NCI-H146 treated with DMSO at 0.1 percent for 48 hours (cell line): ENCODE results near the gene KANSL3.
"Not testable (repeated sequence)": the region's sequence is repeated elsewhere in the genome, so short reads cannot be mapped to it uniquely, and the experiment has no call there.

Experiments
- DNase-seq: peaks from one replicate; lab custom pipeline; 2025; ENCODE audit not compliant: unreplicated experiment; lab: John Stamatoyannopoulos, UW

Gene KANSL3

DNA sequence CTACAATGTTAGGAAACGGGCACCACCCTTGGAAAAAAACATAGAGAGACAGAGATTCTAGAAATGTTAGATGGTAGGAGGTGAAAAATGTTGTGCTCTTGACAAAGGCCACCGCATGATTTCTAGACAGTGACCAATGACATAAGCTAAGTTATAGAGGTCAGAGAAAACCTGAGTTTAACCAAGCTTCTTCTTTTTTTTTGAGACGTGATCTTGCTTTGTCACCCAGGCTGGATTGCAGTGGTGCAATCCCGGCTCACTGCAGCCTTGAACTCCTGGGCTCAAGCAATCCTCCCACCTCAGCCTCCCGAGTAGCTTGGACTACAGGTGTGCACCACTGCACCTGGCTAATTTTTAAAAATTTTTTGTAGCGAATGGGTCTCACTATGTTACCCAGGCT, 17.4 kb upstream of the KANSL3 start:
- DNase-seq: no peak

DNA sequence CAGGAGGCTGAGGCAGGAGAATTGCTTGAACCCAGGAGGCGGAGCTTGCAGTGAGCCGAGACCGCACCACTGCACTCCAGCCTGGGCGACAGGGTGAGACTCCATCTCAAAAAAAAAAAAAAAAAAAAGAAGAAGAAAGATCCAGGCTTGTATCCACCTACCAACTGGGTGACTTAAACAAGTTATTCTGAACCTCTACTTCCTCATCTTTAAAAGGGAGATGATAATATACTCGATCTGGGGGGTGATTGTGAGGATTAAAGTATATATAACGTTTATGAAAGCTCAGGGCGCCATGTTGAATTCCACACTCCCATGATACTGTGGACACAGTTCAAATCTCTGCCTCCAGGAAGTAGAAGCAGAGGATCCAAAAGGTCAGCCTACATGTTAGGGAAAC, 16.7 kb upstream of the KANSL3 start:
- DNase-seq: not testable (repeated sequence)

DNA sequence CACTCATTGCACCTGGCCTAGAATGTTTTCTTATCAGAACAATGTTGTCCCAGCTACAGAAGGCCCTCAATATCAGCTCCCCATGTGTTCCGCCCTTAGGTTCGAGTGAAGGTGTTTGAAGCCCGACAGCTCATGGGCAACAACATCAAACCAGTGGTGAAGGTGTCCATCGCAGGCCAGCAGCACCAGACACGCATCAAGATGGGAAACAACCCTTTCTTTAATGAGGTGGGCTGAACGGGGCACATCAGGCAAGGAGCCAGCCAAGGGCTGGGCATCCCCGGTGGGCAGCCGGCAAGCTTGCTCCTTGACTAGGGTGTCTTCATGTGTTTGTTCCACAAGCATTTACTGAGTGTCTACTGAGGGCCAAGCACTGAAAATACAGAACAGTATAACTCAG, 13.7 kb upstream of the KANSL3 start:
- no peak for DNase-seq

DNA sequence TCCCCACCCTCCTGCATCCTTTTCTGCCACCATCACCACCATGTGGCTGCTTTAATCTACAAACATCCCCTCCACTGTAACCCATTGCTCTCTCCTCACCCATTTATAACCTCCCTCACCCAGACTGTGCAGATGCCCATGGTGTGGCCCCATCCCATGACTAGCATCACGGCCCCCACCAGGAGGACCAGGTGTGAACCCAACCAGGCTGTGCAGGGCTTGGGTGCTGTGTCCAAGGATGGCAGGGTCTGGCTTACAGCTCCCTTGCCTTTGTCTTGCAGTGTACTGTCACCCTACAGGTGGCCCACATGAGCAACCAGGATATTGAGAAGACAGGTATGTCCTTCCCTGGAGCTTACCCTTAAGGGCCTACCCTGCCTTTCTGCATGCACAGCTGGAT, 11.2 kb upstream of the KANSL3 start:
- no peak for DNase-seq

DNA sequence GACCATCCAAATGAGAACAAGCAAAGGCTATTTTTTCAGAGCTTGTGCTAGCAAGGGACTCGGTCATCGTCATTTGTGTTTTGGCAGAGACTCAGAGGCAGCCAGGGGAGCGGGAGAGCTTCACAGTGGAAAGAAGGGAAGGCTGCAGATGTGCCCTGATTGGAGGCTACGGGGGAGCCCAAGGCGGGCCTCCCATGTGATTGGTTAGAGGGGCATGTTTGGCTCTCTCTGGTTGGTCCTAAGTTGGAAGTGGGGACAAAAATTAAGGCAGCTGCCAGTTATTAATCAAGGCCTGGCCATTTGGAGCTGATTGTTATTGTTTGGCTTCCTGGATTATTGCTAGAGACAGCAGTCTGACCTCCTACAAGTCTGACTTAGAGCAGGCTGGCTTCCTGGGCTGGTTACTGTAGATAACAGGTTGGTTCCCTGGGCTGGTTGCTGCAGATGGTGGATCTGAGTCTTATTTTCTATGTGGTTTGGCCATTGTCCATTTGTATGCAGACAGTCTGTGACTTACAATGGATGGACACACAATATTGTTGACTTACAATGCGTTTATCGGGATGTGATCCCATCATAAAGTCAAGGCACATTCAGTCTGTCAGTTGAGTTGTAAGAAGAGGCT, 10.3 kb upstream of the KANSL3 start:
- no peak for DNase-seq

DNA sequence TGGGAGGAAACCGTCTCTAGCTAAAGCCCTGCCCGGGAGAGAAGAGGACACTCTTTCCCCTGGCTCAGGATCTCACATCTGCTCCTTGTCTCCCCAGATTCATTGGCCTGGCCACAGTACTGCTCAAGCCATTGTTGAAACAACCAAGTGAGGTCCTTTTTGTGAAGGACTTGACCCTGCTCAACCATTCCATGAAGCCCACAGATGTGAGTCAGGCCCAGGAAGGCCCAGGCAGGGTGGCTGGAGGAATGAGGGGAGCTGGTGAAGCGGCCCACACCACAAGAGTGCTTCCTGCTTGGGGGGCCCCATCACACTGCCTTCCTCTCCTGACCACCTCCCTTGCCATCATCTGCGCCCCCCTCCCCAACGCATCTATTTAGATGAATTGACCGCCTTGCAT, 9.6 kb upstream of the KANSL3 start:
- no peak for DNase-seq

DNA sequence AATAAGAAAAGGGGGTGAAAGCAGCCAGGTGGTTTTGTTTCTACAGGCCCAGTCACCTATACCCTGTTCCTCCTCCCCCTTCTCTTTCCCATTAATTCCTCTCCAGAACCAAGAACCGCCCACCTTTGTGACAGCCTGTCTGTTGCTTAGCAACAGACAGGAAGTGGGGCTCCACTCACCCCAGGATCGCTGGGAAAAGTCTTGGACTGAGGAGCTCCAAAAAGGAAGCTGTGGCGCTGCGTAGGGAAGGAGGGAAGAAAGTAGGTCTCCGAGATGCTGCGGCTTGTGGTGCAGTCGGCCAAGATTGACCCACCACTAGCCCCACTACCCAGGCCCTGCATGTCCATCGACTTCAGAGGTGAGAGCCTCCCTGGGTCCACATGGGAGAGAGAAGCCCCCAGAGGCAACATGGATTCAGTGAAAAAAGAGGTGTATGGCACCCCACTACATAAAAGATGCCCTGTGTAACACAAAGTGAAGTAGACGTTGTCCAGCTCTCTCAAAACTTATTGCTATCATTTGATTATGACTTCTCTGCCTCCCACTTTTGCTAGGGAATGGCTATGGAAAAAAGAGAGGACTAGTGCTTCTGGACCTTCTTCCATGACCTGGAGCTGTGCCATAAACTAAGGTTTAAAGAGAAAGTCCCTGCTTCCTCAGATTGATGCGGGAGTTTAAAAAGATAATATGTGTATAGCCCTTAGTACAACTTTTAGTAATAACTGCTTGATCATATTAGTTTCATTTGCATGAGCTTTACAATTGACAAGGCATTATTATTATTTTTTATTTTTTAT, 4.7 kb upstream of the KANSL3 start, which contains the start of gene FER1L5:
Gene FER1L5 (plus strand): TSS at position 201 of the 797 bp plus-strand sequence. CDS start 73 bp downstream, at position 274.
- no peak for DNase-seq

DNA sequence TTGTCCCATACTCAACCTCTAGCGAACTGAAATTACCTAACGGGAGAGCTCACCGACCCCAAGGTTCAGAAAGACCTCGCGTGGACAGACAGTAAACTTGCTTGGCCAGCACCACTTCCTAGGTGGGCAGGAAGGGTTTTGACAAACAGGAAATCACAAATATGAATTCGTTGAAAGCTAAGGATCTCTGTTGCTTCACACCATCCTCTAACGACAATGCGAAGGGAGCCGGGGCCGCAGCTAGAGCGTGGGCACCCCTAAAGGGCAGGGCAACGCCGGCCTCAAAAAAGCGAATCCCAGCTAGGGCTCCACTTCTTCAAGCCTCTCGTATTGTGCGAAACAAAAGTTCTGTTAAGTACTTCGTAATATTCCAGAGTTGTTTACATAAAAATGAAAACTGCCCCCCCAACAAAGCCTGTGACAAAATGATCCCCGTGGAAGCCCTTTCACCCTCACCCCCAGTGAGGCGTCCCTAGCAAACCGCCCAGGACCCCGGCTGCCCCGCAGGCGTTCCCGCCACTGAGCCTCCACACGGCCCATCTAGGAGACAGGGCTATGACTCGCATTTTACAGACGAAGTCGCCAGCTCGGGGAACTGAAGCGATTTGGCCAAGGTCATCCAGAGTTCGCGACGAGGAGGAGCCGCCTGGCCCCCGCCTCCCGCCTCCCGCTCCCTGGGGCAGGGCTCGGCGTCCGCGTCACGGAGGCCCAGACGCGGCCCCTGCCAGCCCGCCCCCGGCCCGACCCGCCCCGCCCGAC, 548 bp downstream of the KANSL3 start:
- peak; percentile 9 for DNase-seq

DNA sequence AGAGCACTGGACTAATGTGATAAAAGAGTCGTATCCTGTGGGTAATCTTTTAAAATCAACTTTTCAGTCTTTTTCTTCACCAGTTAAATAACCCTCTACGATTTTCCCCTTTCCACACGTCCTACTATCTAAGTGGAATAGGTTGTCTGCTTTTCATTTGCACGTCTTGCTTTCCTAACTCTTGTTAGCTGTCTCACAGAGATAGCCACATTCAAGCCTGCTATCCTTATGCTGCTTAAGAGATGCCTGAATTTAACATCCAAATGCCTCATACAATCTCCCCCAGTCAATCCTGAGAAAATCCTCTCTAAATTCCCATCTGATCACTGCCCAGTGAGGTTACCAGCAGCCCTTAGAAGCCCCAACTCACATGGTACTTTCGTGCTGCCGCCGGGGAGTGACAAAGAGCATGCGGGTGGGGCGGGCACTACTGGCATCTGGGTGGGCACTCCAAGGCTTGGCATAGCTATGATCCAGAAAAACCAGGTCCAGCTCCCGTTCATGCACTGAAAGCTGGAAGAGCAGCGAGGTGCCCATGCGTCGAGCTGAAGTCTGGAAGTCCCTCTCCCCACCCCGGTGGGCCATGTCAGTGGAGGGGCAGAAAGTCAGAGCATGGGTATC, 1.5 kb downstream of the KANSL3 start:
- DNase-seq: no peak

DNA sequence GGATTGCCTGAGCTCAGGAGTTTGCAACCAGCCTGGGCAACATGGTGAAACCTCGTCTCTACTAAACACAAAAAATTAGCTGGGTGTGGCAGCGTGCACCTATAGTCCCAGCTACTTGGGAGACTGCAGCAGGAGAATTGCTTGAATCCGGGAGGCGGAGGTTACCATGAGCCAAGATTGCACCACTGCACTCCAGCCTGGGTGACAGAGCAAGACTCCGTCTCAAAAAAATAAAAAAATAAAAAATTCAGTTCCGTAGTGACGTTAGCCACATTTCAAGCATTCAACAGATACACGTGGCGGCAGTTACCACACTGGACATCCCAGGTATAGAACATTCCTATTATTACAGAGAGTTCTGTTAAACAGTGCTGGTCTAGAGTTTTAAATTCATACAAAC, 4.5 kb downstream of the KANSL3 start:
- DNase-seq: no peak

DNA sequence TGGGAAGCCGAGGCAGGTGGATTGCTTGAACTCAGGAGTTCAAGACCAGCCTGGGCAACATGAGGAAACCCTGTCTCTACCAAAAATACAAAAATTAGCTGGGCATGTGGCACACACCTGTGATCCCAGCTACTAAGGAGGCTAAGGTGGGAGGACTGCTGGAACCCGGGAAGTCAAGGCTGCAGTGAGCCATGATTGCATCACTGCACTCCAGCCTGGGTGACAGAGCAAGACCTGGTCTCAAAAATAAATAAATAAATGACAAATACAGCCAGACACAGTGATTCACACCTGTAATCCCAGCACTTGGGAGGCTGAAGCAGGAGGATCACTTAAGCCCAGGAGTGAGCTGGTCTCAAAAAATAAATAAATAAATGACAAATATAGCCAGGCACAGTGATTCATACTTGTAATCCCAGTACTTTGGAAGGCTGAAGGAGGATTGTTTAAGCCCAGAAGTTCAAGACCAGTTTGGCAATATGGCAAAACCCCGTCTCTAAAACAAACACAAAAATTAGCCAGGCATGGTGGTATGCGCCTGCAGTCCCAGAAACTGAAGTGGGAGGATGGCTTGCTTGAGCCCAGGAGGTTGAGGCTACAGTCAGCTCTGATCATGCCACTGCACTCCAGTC, 6.2 kb downstream of the KANSL3 start:
- no peak for DNase-seq

DNA sequence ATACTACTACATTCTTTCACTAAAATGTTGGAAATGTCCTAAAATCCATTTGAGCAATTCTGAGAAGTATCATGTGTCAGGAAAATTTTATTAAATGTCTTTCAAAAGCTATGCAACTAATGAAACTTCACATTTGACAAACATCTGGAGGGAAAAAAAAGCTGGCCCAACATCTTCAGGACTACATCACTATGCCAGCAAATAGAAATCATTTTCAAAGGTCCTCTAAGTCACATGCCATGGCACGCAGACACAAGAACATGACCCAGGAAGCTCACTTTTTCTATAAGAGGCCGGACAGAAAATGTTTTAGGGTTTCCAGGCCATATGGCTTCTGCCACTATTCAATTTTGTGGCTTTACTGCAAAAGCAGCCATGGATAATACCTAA, 11.6 kb downstream of the KANSL3 start:
- no peak for DNase-seq

DNA sequence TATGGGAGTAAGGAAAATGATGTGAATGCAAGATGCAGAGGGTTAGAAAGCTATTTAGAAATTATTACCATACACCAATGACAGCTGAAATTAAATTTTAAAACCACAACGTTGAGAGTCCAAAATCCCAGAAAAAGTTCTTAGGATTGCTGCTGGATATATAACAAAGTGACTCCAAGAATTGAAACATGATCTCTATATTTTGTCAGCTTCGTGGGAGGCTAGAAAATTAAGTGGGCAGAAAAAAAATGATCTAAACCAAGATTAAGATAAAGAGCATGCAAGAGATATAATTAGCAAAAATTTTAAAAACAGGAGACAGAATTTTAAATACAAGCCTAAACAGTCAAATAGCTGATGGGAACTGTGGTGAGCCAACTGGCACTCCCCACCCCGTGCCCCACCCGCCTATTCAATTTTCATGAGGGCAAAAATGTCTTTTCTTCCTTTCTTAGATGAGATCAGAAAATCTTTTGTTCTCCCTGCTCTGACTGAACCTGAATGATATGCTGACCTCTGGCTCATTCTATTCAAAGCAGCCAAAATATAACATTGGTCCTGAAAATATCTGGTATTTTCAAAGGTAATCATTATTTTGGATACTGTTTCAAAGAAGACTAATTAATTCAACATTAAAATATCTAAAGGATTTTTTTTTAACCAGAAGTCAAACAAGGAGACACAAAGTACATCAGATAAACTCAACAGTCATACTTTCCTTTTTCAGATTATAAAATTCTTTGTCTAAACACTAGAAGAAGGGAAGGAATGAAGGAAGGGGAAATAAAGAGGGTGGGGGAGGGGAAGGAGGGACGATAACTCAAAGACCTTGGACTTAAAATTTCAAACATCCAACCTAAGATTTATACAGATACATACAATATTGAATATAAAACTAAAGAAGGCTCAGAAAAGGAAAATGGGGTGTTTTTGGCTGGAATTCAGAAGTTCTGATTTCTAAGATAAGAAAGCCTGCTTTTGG, 12.2 kb downstream of the KANSL3 start:
- no peak for DNase-seq

DNA sequence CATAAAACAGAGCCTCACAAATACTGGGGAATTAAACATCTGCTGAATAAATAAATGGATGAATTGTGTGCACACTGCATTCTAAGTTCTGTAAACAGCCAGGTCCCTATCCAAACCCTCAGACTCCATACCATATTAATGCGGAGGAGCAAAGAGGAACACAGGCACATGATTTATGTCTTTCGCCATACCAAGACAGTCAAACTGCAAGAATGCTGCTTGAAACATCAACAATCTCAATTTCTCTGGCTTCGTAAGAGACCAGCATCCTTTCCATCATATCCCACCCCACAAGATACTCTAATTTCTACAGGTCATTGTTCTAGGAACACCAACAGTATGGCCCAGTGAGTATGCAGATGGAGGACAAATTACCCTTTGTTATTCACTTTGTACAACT, 15.0 kb downstream of the KANSL3 start:
- DNase-seq: no peak

DNA sequence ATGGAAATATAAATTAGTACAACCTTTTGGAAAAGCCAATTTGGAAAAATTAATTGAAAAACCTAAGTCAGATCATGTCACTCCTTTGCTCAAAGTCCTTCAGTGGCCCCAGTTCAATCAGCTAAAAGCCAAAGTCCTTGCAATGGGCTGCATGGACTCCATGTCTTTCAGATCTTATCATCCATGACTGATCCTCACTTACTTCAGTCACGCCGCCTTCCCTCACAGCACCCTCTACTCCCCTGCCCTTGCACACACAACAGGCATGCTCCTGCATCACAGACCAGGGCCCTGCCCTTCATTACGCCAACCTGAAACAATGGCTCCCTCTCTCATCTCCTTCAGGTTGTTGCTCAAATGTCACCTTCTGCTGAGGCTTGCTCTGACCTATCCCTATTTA, 15.6 kb downstream of the KANSL3 start:
- DNase-seq: no peak

DNA sequence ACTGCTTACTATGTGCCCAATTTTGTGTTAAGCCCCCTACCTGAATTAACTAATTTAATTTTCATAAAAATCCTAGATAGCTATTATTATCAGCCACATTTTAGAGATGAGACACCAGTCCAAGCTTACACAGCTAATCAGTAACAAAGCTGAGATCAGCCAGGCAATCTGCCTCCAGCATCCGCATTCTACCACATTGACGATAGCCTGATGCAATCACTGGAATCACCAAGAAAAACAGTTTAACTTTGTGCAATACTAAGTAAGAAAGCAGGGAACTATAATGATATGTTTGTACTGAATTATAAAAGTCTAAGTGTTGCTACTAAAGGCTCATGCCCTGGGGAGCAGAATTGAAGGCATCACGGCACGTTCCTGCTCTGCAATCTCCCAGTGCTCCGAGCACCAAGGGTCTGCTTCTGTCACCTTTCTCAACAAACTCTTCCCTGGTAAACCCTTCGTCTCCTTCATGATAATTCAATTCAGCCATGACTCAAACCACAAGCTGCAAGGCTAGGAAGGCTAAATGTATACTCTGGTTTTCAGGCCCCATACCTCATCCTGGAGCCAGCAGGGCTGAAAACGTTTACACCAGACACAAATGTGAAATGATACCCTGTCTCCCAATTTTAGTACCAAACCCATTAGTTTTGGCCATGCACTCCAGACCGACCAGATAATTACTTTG, 19.4 kb downstream of the KANSL3 start:
- no peak for DNase-seq

DNA sequence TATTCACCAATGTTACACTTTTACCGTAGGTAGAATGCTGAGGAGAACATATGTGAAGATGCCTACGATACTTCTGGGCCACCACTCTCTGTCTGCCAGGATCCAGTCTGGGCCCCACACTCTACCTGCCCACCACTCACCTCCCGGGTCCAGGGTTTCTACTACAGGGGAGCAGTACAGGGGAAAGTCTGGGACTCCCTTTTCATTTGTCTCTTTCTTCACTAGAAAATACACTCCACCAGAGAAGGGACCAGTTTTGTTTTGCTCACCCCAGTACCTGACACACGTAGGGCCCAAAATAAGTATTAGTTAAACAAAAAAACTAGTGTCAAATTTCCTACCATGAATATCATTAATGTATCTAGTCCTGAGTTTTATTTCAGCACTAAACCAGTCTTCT, 21.1 kb downstream of the KANSL3 start:
- DNase-seq: no peak

DNA sequence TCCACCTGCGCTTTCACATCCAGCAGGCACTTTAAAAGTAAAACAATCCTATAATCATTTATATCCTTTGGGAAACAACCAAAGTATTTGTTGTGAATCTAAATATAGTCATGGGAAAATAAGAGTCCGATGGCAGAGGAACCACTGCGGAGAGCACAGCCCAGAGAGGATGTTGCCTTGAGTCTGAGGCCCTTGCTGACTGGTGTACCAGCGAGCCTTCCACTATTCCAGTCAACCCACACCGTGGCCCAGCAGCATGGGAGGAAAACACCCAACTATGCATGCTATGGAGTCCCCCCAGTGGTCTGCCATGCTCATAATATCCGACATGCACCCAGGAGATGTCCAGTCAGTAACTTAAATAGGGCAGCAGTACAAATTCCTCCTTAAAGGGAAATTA, 21.6 kb downstream of the KANSL3 start:
- DNase-seq: no peak

DNA sequence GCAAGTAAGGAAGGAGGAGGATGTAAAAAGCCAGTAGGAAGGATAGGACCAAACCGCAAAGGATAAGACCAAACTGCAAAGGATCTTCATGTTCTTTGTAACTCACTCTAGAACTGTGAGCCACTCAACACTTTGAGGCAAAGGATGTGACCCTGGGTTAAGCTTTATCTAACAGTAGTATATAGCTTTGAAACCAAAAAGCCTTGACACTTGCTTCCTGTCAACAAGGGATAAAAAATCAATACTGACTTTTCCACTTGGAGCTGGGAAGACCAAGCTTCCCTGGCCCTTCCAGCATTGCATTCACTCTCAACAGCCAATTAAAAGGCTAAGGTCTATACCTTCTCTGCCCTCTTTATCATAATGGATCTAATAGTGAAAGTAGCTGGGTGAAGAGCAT, 22.0 kb downstream of the KANSL3 start:
- DNase-seq: no peak
